ENCODE measurements around the gene GPR139. TPM values are rescaled to one million over a fixed set of nuclear protein-coding genes. Genes with fewer than 3 reads are reported as not detected.

Gene GPR139
- total and polyA plus RNA-seq, 3 donors from 2014 or later = not detected

Other genes starting within 250 kb of the GPR139 start
- 100 to 1,000 TPM; 195 to 303 TPM for gene GPRC5B, start 189.0 kb downstream of the GPR139 start, total RNA-seq
- 144 TPM for gene GPRC5B, start 189.0 kb downstream of the GPR139 start, polyA plus RNA-seq (ENCODE audit: insufficient read depth, low read depth, low replicate concordance)